GM21447 (cell line): ENCODE results near the gene RAB3A.

Experiments
- ATAC-seq: cut with Tn5 transposase; IDR thresholded peaks from one replicate; pipeline ENCODE4 v1.9.1; 2021; ENCODE audit not compliant: unreplicated experiment

The RAB3A gene, protein sequence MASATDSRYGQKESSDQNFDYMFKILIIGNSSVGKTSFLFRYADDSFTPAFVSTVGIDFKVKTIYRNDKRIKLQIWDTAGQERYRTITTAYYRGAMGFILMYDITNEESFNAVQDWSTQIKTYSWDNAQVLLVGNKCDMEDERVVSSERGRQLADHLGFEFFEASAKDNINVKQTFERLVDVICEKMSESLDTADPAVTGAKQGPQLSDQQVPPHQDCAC

DNA sequence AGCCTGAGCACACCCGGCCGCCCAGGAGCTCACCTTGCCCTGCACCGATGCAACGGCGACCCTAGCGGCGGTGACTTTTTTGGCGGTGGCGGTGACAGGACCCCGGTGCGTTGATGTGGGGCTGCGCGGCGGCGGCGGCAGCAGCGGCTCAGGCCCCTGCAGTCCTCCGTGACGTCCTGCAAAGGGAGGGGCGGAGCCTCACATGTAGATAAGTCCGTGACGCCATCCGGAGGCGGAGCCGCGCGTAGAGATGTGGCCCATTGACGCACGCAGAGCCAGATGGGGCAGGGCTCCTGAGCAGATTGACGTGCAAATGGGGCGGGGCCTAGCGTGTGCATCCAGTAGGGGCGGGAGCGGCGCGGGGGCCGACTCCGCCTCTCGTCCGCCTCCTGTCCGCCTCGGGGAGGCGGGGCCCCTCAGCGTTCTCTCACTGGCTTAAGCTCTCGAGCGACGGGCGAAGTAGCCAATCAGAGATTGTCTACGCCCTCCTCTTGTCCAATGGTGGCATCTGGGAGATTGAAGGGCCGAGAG is at the start of gene RAB3A:
TSS of gene RAB3A (minus strand) at position 180 of the 531 bp plus-strand sequence. CDS start 1,302 bp downstream, outside the sequence.
- peak; percentile 84 for ATAC-seq

DNA sequence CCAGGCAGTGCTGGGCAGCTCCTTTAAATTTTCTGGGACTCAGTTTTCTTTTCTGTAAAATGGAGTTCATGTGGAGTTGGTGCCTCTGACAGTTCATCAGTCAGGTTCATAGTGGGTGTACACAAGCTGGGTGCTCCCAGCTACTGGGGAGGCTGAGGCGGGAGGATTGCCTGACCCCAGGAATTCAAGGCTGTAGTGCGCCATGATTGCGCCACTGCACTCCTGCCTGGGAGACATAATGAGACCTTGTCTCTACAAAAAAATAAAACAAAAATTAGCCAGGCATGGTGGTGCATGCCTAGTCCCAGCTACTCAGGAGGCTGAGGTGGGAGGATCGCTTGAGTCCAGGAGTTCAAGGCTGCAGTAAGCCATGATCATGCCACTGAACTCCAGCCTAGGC is 49.3 kb upstream of the RAB3A start:
- ATAC-seq, result no peak

DNA sequence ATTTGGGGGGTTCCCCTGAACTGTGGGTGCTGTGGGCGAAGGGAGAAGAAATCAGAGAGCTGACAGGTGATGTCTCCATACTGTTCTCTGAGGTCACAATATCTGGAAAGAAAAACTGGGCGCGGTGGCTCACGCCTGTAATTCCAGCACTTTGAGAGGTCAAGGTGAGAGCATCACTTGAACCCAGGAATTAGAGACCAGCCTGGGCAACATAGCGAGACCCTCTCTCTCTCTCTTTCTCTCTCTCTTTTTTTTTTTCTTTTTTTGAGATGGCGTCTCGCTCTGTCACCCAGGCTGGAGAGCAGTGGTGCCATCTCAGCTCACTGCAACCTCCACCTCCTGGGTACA is 48.5 kb upstream of the RAB3A start:
- no peak for ATAC-seq

- ATAC-seq, result no peak
Observed at GRCh38 chr19:18251587-18252369, 47.9 kb upstream of the RAB3A start.

DNA sequence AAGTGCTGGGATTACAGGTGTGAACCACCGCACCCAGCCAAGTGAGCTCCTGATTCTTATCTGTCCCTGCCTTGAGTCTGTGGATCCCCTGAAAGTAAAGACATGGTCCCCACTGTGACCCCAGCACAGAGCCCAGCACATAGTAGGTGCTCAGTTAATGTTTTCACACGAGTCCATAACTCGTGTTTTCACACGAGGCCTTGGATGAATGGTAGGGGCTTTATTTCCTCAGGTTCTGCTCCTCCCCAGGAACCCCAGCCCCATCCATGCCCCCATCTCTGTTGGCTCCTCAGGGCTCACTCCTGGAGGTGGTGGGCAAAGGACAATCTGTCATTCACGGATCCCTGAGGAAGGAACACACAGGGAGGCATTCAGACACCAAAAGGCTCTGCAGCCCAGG is 46.0 kb upstream of the RAB3A start:
- ATAC-seq, result no peak

DNA sequence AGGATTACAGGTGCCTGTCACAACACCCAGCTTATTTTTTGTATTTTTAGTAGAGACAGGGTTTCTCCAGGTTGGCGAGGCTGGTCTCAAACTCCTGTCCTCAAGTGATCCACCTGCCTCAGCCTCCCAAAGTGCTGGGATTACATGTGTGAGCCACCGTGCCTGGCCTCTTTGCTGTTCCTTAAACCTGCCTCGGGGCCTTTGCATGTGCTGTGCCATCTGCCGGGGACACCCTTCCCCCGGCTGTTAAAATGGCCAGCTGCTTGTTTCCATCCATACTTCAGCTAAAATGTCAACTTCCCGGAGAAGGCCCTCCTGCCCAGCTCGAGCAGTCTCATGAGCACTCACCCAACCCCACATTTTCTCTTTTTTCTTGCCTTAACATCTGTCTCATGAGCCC is 41.5 kb upstream of the RAB3A start:
- no peak for ATAC-seq

DNA sequence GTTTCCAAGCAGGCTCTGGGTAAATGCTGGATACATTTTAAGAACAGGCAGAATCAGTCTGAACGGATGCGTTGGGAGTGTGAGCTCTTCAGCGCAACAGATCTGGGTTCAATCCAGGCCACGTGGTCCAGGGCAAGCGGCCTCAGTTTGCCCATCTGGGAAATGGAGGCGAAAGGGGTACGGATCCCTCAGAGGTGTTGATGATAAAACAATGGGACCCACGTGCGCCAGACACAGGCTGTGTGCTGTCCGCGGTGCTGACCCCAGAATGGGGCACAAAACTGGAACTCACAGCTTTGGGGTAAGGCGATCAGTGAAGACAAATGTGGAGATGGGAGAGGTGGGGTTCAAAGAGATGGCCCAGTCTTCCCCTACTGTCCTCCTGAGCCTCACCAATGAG is 35.5 kb upstream of the RAB3A start:
- ATAC-seq, result no peak

DNA sequence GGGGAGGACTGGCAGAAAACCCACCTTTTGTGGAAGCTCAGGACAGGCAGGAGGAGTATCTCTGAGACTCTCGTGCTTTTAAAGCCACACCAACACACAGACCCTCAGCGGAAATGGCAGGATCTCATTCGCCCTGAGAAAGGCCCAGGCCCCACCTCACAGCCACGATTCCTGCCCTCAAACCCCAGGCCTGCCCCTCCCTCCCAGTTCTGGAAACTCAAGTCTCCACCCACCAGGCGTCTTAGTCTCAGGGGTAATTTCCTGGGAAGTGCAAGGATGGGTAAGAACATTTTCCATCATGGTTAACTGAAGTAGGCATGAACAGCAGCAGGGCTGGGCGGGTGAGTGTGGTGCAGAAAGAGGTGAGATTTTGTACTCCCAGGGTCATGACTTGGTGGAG is 30.4 kb upstream of the RAB3A start:
- ATAC-seq, result no peak

- ATAC-seq, result no peak
Observed at GRCh38 chr19:18233224-18233825, 29.5 kb upstream of the RAB3A start.

GRCh38 chr19:18232540-18233223 is 28.8 kb upstream of the RAB3A start:
- no peak for ATAC-seq

DNA sequence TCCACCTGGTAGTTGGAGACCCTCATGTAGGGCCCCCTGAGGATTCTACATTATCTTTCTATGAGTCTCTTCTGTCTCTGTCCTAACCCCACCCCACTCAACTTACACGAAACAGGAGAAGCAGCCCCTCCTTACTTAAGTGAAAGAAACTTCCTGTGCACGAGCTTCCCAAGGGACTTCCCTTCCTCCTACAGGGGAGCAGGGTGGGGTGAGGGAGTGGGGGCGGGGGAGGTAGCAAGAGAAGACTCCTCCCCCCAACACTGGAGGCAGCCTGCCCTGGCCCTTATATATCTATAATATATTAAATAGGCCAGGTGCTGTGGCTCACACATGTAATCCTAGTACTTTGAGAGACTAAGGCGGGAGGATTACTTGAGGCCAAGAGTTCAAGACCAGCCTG is 27.9 kb upstream of the RAB3A start:
- no peak for ATAC-seq

DNA sequence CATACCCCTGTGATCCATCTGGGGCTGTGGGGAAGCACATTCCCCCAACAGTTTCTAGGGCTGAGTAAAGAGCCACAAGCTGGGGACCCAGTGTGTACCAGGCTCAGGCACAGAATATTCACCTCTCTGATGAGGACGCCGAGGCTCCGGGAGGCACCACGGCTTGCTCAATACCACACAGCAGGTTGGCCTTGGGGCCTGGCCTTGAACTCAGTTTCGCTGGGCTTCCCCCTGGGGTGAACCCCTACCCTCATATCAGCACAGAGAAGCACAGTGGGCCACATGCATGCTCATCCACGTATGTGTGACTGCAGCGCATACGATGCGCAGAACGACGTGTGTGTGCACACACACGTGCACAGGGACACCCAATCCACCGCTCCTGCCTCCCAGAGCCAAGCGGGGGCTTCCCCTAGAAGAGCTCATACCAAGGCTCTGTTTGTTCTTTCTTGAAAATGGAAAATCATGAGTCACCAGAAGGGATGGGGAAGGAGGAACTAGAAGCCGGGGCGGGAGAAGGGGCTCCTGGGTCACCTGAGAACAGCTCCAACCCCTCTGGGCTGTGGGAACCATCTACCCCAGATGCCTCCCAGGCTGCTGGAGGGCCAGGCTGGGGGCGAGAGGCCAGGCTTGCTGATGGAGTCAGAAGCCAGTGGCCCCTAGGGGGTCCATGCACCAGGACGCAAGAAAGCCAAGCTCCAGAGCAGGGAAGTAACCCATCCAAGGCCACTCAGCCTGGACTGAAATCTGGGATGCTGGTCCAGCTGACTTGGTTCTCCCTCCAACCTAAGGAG is 27.3 kb upstream of the RAB3A start:
- no peak for ATAC-seq

DNA sequence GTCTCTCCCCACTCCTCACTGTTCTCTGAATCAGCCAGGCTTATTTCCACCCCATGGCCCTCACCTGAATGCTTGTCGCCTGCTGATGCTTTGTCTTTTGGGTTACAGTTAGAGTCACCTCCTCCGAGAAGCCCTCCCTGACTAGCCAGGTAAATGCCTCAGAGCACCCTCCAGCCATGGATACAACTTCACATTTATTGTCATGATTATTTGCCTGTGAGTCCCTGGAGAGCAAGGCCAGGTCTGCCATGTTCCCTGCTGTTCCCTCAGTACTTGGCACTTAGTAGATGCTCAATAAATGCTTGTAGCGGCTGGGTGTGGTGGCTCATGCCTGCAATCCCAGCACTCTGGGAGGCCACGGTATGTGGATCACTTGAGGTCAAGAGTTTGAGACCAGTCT is 26.1 kb upstream of the RAB3A start:
- no peak for ATAC-seq

- ATAC-seq, result no peak
Observed at GRCh38 chr19:18229474-18229873, 25.6 kb upstream of the RAB3A start.

DNA sequence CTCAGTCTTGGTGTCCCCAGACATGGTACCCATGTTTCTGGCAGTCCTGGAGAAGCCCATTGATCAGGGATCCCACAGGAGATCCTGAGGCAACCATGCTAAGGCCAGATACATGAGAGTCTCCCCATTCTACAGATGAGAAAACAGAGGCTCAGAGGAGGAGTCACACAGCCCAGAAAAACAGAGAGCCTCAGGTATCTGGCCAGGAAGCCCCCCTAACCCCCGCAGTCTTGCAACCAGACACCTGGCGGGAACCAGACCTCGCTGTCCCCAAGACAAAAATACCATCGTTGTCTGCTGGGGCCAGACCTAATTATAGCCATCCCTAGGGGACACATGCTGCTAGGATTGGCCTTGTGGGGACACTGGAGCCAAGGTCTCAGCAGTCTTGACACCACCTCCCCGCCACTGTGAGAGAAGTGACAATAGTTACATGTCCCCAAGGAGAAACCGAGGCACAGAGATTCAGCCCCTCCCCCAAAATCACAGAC is 24.0 kb upstream of the RAB3A start:
- no peak for ATAC-seq

- no peak for ATAC-seq
Observed at GRCh38 chr19:18226956-18227780, 23.3 kb upstream of the RAB3A start.

- ATAC-seq, result no peak
Observed at GRCh38 chr19:18225702-18226468, 22.0 kb upstream of the RAB3A start, which contains the start of gene PDE4C. PDE4C (minus strand) TSS chr19:18226438; CDS start chr19:18226415, 23 bp downstream.

DNA sequence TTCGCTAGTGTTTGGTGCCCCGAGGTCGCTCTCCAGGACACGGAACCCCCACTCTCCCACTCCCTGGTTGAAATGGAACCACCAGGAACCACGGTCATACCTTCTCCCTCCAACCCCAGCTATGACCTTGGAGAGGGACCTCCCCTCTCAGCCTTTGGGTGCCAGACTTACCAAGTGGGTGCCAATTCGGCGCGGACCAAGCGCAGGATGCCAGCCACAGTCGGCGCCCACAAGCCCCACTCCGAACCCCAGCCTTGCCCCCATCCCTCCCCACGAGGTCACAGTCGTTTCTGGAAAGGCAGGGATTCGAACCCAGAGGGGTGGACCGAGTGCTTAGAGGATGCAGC is 21.5 kb upstream of the RAB3A start:
- ATAC-seq, result no peak
